Heart left ventricle (tissue), 13 donors: ENCODE results near the gene KICS2.

Source experiments
- CTCF ChIP-seq, 12 donors: fragments of 200-600 bp; sonication (generic) in 4 of 12; IDR thresholded peaks; one replicate each; pipeline versions ENCODE4 v1.5.0 to v1.8.0; 2018 to 2022; ENCODE audit warnings: antibody characterized with exemption in 12 of 12, mild to moderate bottlenecking in 5 of 12
- POLR2A ChIP-seq, 2 donors: fragments of 450-650 bp; IDR thresholded peaks; one replicate each; pipeline ENCODE4 v1.6.1; 2017; ENCODE audit warnings: antibody characterized with exemption in 2 of 2, mild to moderate bottlenecking in 2 of 2, moderate library complexity in 2 of 2
- donor health status: ischemic (EF 13 %, LVEDD 7.1; RV severe dilation, severe dysfunction).
- donor health status: DM: no; HTN: yes; CAD: no.
- donor health status: DM: no; HTN: no; CAD: no.
- donor health status: ischemic (EF 25% LVEDD 6.9; RV normal size, moderate dysfunction).
- donor health status: ischemic (EF 25% LVEDD 5.7; RV mildly dilated, moderate dysfunction).
- donor health status: ischemic (EF 35%, LVEDD 5.7; RV mildly dilated, moderate dysfunction).
- donor health status: nonischemic (EF 11% LVEDD 7.7; RV severe dilation, severe dysfunction).
- donor health status: DM: yes; HTN: yes; CAD: no.
- donor health status: PGD.
- donor health status: ischemic (EF 29% LVEDD 5.4; RV normal size, mild dysfunction).
- donor health status: nonischemic (EF 23%, LVEDD 6.1; RV moderate dilation, normal function).

- no peak for TF ChIP-seq CTCF (IDR thresholded peaks at IDR 0.05)
- TF ChIP-seq POLR2A (IDR thresholded peaks at IDR 0.05), result no peak
Measured at GRCh38 chr12:64180951-64181350, 41.1 kb downstream of the KICS2 start.
